Measurements from ENCODE around the gene ZNF792.
"Not testable (repeated sequence)": the region's sequence is repeated elsewhere in the genome, so short reads cannot be mapped to it uniquely, and the experiment has no call there.

Gene ZNF792

GRCh38 chr19:34998777-34999497, 34.9 kb upstream of the ZNF792 start:
- no peak for DNase-seq (ENCODE audit: low read depth in 2 of 2)

DNA sequence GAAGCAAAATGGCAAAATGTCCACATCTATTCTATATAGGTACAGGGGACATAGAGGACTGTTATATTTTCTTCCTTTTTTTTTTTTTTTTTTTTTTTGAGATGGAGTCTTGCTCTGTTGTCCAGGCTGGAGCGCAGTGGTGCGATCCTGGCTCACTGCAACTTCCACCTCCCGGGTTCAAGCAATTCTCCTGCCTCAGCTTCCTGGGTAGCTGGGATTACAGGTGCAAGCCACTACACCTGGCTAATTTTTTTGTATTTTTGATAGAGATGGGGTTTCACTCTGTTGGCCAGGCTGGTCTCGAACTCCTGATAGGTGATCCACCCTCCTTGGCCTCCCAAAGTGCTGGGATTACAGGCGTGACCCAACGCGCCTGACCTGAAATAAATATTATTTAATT, 34.2 kb upstream of the ZNF792 start:
- DNase-seq (ENCODE audit: low read depth in 2 of 2) = not testable (repeated sequence)

- no peak for DNase-seq (ENCODE audit: low read depth in 2 of 2)
Observed at GRCh38 chr19:34997071-34997617, 33.1 kb upstream of the ZNF792 start.

DNA sequence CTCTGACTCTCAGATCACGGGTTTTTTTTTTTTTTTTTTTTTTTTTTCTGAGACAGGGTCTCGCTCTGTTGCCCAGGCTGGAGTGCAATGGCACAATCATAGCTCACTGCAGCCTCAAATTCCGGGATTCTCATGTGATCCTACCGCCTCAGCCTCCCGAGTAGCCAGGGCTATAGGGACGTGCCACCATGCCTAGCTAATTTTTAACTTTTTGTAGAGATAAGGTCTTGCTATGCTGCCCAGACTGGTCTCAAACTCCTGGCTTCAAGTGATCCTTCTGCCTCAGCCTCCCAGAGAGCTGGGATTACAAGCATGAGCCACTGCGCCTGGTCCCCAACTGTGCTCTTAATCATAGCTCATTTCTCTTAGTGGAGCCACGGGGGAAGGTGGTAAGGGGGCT, 31.5 kb upstream of the ZNF792 start:
- no peak for DNase-seq (ENCODE audit: low read depth in 2 of 2)

GRCh38 chr19:34994643-34995541, 30.9 kb upstream of the ZNF792 start:
- no peak for DNase-seq (ENCODE audit: low read depth in 2 of 2)

DNA sequence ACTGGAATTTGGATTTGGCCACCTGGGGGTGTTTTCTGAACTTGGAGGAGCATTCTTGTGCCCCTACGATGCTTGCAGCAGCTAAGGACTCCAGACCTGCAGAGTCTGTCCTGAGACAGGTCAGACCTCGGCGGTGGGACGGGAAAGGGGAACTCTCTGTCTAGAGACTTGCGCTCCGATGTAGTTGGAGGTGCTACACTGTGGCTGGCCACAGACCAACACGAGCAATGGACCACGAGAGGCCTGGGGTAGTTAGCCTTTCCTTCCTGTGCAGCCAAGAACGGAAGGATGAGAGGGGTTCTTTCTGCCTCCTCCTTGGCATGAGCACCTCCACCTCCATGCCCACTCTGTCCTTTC, 30.2 kb upstream of the ZNF792 start:
- no peak for DNase-seq (ENCODE audit: low read depth in 2 of 2)

- DNase-seq (ENCODE audit: low read depth in 2 of 2) = not testable (repeated sequence)
Observed at GRCh38 chr19:34992582-34992981, 28.6 kb upstream of the ZNF792 start.

- DNase-seq (ENCODE audit: low read depth in 2 of 2) = no peak
Observed at GRCh38 chr19:34991542-34992333, 27.7 kb upstream of the ZNF792 start.

DNA sequence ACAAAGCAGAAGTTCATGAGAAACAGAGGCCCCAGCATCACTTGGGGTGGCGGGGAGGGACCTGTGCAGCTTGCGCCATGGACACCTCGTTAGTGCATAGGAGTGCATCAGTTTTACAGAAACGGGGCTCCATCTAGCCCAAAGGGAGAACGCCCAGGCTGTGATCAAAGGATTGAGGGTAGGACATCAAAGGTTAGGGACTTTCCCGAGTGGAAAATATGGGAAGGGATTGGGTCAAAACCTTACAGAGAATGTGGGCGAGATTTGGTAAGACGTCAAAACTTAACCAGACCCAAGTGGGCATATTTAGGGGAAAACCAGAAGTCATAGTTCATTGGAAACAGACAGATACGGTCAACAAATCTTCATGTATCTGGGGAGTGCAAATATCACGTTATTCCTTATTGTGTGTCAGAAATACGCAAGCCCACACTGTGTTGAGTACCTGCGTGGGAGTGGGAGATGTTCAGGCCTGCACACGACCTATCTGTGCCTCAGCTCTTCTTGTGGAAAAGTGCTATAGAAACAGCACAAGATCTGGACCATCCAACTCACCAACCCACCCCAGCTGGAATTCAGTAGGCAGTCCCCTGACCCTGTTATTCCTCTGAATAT, 26.7 kb upstream of the ZNF792 start:
- DNase-seq (ENCODE audit: low read depth in 2 of 2) = no peak

DNA sequence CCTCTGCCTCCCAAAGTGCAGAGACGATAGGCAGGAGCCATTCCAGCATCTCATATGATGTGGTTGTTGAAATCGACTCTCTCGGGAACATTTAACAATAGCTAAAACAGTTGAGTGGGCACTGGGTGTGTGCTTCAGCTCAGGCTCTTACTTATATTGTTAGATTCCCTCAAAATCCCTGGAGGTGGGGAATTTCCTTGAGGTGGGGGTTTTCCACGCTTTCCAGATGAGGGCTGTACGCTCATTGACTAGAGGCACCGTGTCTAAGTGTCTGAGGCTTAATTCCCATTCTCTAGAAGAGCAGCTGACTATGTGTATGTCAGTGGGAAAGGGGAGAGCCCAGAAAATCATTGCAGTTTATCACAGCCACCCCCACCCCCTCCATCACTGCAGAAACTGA, 25.3 kb upstream of the ZNF792 start:
- no peak for DNase-seq (ENCODE audit: low read depth in 2 of 2)

GRCh38 chr19:34988119-34988518, 24.1 kb upstream of the ZNF792 start:
- DNase-seq (ENCODE audit: low read depth in 2 of 2) = no peak

- DNase-seq (ENCODE audit: low read depth in 2 of 2) = no peak
Observed at GRCh38 chr19:34985249-34986022, 21.4 kb upstream of the ZNF792 start.

DNA sequence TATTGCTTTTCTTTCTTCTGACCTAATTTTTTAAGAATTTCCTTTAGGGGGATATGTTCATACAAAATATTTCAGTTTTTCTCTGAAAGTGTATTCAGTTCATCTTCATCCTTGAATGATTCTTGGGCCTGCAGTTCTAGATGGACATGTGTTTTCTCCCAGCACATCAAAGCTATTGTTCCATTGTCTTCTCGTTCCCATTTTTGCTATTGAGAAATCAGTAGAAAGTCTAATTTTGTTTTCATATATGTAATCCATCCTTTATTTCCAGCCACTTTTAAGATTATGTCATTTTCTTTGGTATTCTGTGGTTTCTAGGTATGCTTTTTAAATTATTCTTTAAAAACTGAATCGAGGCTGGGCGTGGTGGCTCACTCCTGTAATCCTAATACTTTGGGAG, 20.3 kb upstream of the ZNF792 start:
- DNase-seq (ENCODE audit: low read depth in 2 of 2) = no peak

GRCh38 chr19:34983786-34984185, 19.8 kb upstream of the ZNF792 start:
- DNase-seq (ENCODE audit: low read depth in 2 of 2) = no peak

- DNase-seq (ENCODE audit: low read depth in 2 of 2) = no peak
Observed at GRCh38 chr19:34982275-34982674, 18.2 kb upstream of the ZNF792 start.

- no peak for DNase-seq (ENCODE audit: low read depth in 2 of 2)
Observed at GRCh38 chr19:34979819-34980640, 16.0 kb upstream of the ZNF792 start.

DNA sequence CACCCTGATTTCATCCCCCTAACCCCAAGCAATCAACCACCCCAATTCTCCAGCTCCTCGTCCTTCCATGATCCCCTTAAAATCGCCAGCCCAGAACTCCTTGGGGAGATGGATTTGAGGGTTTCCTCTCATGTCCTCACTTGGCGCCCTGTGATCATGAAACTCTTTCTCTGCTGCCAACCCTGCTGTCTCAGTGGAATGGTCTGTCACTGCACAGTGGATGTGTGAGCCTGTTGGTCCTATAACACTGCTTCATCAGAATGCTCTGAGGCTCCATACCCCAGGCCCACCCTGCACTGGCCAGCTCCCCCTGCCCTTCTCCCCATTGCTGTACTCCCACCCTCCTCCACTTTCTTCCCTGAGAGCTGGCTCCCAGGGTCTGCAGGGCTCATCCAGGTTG, 12.6 kb upstream of the ZNF792 start:
- no peak for DNase-seq (ENCODE audit: low read depth in 2 of 2)

- DNase-seq (ENCODE audit: low read depth in 2 of 2) = no peak
Observed at GRCh38 chr19:34975056-34975455, 11.0 kb upstream of the ZNF792 start.

DNA sequence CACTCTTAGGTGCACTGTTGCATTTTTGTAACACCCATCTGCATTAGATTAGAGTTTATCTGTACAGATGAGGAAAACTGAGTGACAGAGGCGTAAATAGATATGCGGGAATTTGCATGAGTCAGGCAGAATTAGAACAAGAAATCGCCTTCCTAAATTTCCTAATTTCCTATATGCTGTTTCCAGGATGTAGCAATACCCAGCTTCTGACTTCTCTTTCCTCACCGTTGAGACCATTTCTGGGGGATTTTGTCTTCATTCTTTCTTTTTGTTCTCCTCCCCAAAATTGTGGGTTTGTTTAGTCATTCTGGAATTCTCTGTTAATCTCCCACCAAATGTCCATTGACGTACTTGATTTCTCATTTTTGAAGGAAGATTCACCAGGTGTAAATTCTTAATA, 10.6 kb upstream of the ZNF792 start:
- DNase-seq (ENCODE audit: low read depth in 2 of 2) = no peak

DNA sequence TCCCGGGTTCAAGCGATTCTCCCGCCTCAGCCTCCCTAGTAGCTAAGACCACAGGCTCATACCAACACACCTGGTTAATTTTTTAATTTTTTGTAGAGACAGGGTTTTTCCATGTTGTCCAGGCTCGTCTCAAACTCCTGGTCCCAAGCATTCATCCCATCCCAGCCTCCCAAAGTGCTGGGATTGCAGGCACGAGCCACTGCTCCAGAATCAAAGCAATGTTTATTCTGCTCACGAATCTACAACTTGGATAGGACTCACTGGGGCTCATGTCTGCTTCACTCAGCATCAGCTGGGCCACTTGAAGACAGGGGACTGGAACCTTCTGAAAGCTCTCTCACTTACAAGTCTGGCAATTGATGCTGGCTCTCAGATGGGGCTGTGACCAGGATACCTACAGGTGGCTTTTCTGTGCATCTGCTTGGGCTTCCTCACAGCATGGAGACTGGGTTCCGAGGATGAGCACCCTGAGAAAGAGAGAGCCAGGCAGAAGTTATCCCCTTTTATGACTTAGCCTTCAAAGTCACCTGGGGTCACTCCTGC, 8.2 kb upstream of the ZNF792 start:
- no peak for DNase-seq (ENCODE audit: low read depth in 2 of 2)

All from stimulated activated CD4-positive, alpha-beta T cell treated with anti-CD3 and anti-CD28 coated beads, Interleukin-1b, Interleukin-23, amount 100 ng/mL, for 4 hours (primary cell).